K562 (cell line): ENCODE results near the gene CLEC3B. TPM values are rescaled to one million over a fixed set of nuclear protein-coding genes. Genes with fewer than 3 reads are reported as not detected.

Experiments used
- ATAC-seq: fragments of 200-7000 bp; cut with Tn5 transposase; 3 replicates; pipeline ENCODE4 v1.9.1; 2020; ENCODE audit warnings: moderate library complexity
- BruUV-seq: library from RNA; stranded (reverse); fragments of 400-500 nt; replicated peaks from 2 replicates; lab custom pipeline; 2021; lab: Mats Ljungman, UMichigan
- CTCF ChIA-PET: fragments of 300-600 bp; formaldehyde crosslinking; extraction: SDS; loops from one replicate; lab custom pipeline; 2021; ENCODE audit warnings: low intra/inter-chr PET ratio; lab: Yijun Ruan, JAX
- POLR2A ChIA-PET: fragments of 300-600, 350-650 bp; sonication (Branson Sonifier 250); formaldehyde crosslinking; extraction: SDS; loops from one replicate; lab custom pipeline; 2021; ENCODE audit warnings: antibody characterized with exemption, inconsistent platforms; lab: Yijun Ruan, JAX
- DNase-seq, 4 experiments: peaks; one replicate each; pipeline versions ENCODE4 v3.0.0 to v3.0.0-alpha.2; 2011 to 2018; ENCODE audit warnings: low spot score in 3 of 4, mixed read lengths in 3 of 4; ENCODE audit errors: extremely low read depth in 1 of 4
- FAIRE-seq: peaks from 2 replicates; lab custom pipeline; 2011; peaks lifted over from hg19 to GRCh38; lab: Jason Lieb, UNC
- H2AFZ ChIP-seq: 2 replicates; pipeline ENCODE4 v1.6.0; 2011; ENCODE audit warnings: low read depth, low read length, control low read depth, inconsistent platforms
- H3K27ac ChIP-seq: fragments of 200-600 bp; 3 replicates; pipeline ENCODE4 v1.8.0; 2011; ENCODE audit warnings: low read depth, mild to moderate bottlenecking, control low read depth, inconsistent platforms, low read length, moderate library complexity, mixed read lengths; ENCODE audit errors: extremely low read depth
- H3K27me3 ChIP-seq, 2 experiments: fragments of 300-600 bp in 1 of 2; 2 replicates in 1 of 2; 3 replicates in 1 of 2; pipeline versions ENCODE4 v1.6.0 to v1.8.0; 2011; ENCODE audit warnings: inconsistent platforms in 2 of 2, low read length in 2 of 2, mild to moderate bottlenecking in 1 of 2, mixed read lengths in 1 of 2, moderate library complexity in 1 of 2; ENCODE audit not compliant: control insufficient read depth in 2 of 2, insufficient read depth in 2 of 2
- H3K36me3 ChIP-seq: fragments of 300-600 bp; 3 replicates; pipeline ENCODE4 v1.8.0; 2011; ENCODE audit warnings: mild to moderate bottlenecking, low read length, inconsistent platforms; ENCODE audit not compliant: control insufficient read depth, insufficient read depth
- H3K4me1 ChIP-seq, 2 experiments: fragments of 200-600 bp in 1 of 2; replicated peaks in 1 of 2; 2 replicates in 1 of 2; 3 replicates in 1 of 2; pipeline versions ENCODE4 v1.5.1 to v1.8.0; 2011; ENCODE audit warnings: inconsistent platforms in 2 of 2, low read length in 2 of 2, mild to moderate bottlenecking in 1 of 2, mixed read lengths in 1 of 2, moderate library complexity in 1 of 2; ENCODE audit not compliant: control insufficient read depth in 2 of 2, insufficient read depth in 2 of 2
- H3K4me2 ChIP-seq: 2 replicates; pipeline ENCODE4 v1.6.1; 2011; ENCODE audit warnings: low read length, control low read depth, inconsistent platforms, mixed read lengths; ENCODE audit not compliant: insufficient read depth
- H3K4me3 ChIP-seq: fragments of 200-600 bp; sonication (generic), shearing (Covaris generic); 2 replicates; pipeline ENCODE4 v1.5.1; 2016; ENCODE audit warnings: control low read depth, inconsistent platforms
- H3K79me2 ChIP-seq: fragments of 200-600 bp; 3 replicates; pipeline ENCODE4 v1.8.0; 2011; ENCODE audit warnings: low read length, inconsistent platforms; ENCODE audit not compliant: control insufficient read depth, insufficient read depth
- H3K9ac ChIP-seq, 2 experiments: 2 replicates each; pipeline versions ENCODE4 v1.6.0 to v1.6.1; 2011; ENCODE audit warnings: low read depth in 2 of 2, low read length in 2 of 2, control low read depth in 1 of 2, inconsistent platforms in 1 of 2, mild to moderate bottlenecking in 1 of 2, mixed read lengths in 1 of 2; ENCODE audit not compliant: insufficient read depth in 1 of 2
- H3K9me1 ChIP-seq: one replicate; pipeline ENCODE4 v1.6.0; 2011; ENCODE audit warnings: inconsistent platforms, mild to moderate bottlenecking, low read length, moderate library complexity; ENCODE audit not compliant: control insufficient read depth, insufficient read depth
- H3K9me3 ChIP-seq: replicated peaks from 2 replicates; pipeline ENCODE4 v1.5.1; 2011; ENCODE audit warnings: low read depth, low read length, inconsistent platforms; ENCODE audit not compliant: control insufficient read depth, insufficient read depth
- H4K20me1 ChIP-seq: replicated peaks from 2 replicates; pipeline ENCODE4 v1.6.1; 2011; ENCODE audit warnings: low read length, inconsistent platforms, mixed read lengths; ENCODE audit not compliant: control insufficient read depth, insufficient read depth
- ASH1L ChIP-seq: fragments of 450-650 bp; IDR thresholded peaks from 2 replicates; pipeline ENCODE4 v1.6.1; 2018; ENCODE audit warnings: borderline replicate concordance, mild to moderate bottlenecking, low read depth; ENCODE audit not compliant: partially characterized antibody
- DNMT1 ChIP-seq: fragments of 450-650 bp; IDR thresholded peaks from 2 replicates; pipeline ENCODE4 v1.6.1; 2016; ENCODE audit warnings: antibody characterized with exemption, mild to moderate bottlenecking
- FOS ChIP-seq: IDR thresholded peaks from 3 replicates; pipeline ENCODE4 v1.6.1; 2011; ENCODE audit not compliant: insufficient read length; ENCODE audit errors: extremely low read depth
- NCOA1 ChIP-seq: fragments of 450-650 bp; IDR thresholded peaks from 2 replicates; pipeline ENCODE4 v1.6.1; 2016; ENCODE audit warnings: low read depth
- SREBF1 ChIP-seq: fragments of 150-350 bp; IDR thresholded peaks from 2 replicates; pipeline ENCODE4 v1.6.1; 2014; ENCODE audit warnings: antibody characterized with exemption, low read depth, low read length, borderline replicate concordance
- TCF7 ChIP-seq: sonication (generic); IDR thresholded peaks from 2 replicates; pipeline ENCODE4 v1.6.1; 2016; ENCODE audit warnings: antibody characterized with exemption, borderline replicate concordance
- ZBTB40 ChIP-seq, 2 experiments: fragments of 450-650 bp in 1 of 2; sonication (generic) in 1 of 2; formaldehyde crosslinking in 1 of 2; IDR thresholded peaks; 2 replicates each; pipeline versions ENCODE4 v1.7.1 to v1.9.0; 2016 to 2022; ENCODE audit warnings: inconsistent platforms in 1 of 2, mild to moderate bottlenecking in 1 of 2, missing genetic modification reagents in 1 of 2
- WGBS: fragments of 100-300 bp; shearing (Covaris generic); methylation state at CpG from one replicate; pipeline ENCODE4 v1.1.6; 2016; ENCODE audit warnings: low coverage, mixed read lengths; ENCODE audit not compliant: insufficient coverage; ENCODE audit errors: missing lambda C conversion rate; 5-methylcytosine and 5-hydroxymethylcytosine counted together
- in situ Hi-C: fragments of 300-500 bp; cut with MboI; formaldehyde crosslinking; loops from 4 replicates; pipeline ENCODE4 v1.15.0; 2018; ENCODE audit warnings: inconsistent platforms, mixed read lengths
- intact Hi-C: fragments of 100-400 bp; cut with micrococcal nuclease; formaldehyde crosslinking; loops from 2 replicates; pipeline ENCODE4 v1.14.2; 2022
- polyA plus RNA-seq, 8 experiments: library from polyadenylated mRNA; depleted of rRNA in 4 of 8; stranded (reverse) in 5 of 8; unstranded in 3 of 8; fragments of >200 nt; fragmentation: Nextera tagmentation in 2 of 8; fragmentation: Illumina TruSeq in 1 of 8; extraction: Ambion mirVana in 2 of 8; extraction: Trizol in 1 of 8; gene quantifications; 2 replicates each; pipeline versions ENCODE4 v1.2.1 to v1.2.3, GENCODE V29; 2011 to 2014; ENCODE audit warnings: inconsistent platforms in 1 of 8, missing spikeins in 1 of 8
- total RNA-seq, 7 experiments: library from RNA; depleted of rRNA in 6 of 7; stranded (reverse); fragments of >200 nt in 6 of 7; fragmentation: Illumina TruSeq in 2 of 7; extraction: Trizol in 2 of 7; gene quantifications; 2 replicates each; pipeline versions ENCODE4 v1.2.1 to v1.2.3, GENCODE V29; 2011 to 2021; ENCODE audit warnings: low replicate concordance in 1 of 7

The CLEC3B gene
- total and polyA plus RNA-seq, 9 of the 15 experiments (the other 6 are each of a cell fraction or from before 2014, with no cell fraction given) = not detected

GRCh38 chr3:45012577-45012976, 13.5 kb upstream of the CLEC3B start:
- Histone ChIP-seq H3K4me2 (no peak overlapping the region), H3K9me1 (no peaks in the 10 kb centered on the region), H3K9ac (no peak overlapping the region), H3K4me3 (no peak overlapping the region), H3K36me3 (peaks cover 72% of the 10 kb centered on the region), H2AFZ (no peak overlapping the region), H3K9me3 (no peaks in the 10 kb centered on the region), H3K27me3 (no peaks in the 10 kb centered on the region), H3K79me2 (no peaks in the 10 kb centered on the region), H4K20me1 (0 out of 2 replicates have a peak, but pooled peaks cover 3% of the 10 kb centered on the region), H3K27ac (no peak overlapping the region), H3K4me1 (no peaks in the 10 kb centered on the region)
- FAIRE-seq (no peak), DNase-seq (no peak), ATAC-seq (no peak)
- ChIA-PET CTCF (no interaction called here), POLR2A (interaction anchor here (1.6 kb wide), 1 partner anchor 19 kb away, joined by 6 read pairs; no protein-coding TSS in a partner anchor)
- in situ Hi-C loops (no loop called here), intact Hi-C loops (no loop called here)
- WGBS = 91% methylated on average over 4 of the region's 4 CpGs
- BruUV-seq = no TSS peak
- TF ChIP-seq ASH1L (no peak), NCOA1 (no peak), DNMT1 (no peak), FOS (no peak), SREBF1 (no peak), TCF7 (no peak), ZBTB40 (IDR thresholded peaks at IDR 0.05) (no peak), ZBTB40 (CRISPR knock-in tag; IDR thresholded peaks at IDR 0.05) (no peak)
